ENCODE measurements around the gene ACLY.
"Not testable (repeated sequence)": the region's sequence is repeated elsewhere in the genome, so short reads cannot be mapped to it uniquely, and the experiment has no call there.

Gene ACLY

DNA sequence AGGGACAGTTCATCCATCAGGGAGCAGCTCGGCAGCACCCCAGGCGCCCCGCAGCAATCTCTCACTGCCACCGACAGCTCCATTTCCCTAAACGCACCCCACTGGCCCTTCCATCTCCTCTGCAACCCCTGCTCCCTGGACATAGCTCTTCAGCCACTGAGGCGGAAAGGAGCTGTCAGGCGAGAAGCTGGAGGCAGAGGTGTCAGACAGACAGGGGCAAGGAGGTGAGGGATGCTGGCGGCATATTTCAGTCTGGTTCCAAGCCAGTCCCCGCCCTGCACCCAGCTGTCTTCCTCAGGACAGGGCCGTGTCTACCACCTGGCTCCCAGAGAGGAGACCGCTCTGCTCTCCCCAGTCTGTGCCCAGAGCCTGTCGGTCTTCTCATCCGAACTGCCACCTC lies 9.7 kb downstream of the ACLY start:
- no peak for DNase-seq

DNA sequence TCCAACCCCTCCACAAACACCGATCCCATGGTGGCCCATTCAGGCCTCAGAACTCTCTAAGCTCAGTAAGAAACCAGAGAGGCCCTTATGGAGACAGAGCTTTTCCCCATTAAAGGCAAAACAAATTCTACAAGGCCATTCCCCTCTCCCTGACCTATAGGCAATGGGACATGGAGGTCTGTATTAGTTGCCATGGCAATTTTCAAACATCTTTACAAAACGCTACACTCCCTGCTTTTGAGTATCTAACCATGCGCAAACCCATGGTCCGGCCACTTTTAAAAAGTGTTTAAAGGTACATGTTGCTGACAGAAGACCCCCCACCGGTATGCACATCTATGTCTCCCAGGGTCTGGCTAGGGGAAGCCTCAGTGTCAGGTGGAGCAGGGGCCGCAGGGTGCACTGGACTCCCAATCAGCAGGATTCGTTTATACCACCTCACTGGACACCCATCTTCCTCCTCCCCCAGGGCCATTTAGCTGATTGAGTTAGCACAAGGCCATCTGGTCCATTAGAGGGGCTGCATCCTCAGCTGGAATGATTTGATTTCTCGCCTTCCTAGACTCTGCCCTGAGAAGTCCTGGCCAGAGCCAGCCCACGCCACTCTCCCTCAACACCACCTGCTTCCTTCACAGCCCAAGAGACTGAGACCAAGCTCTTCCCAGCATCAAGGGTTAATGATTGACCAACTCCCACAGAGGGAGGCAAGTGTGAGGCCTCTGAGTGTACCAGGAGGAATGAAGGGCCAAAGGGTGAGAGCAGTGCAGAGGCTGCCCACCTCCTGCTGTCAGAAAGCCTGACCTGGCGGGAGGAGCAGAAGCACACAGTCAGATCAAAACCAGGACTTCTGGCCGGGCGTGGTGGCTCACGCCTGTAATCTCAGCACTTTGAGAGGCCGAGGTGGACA lies 10.9 kb downstream of the ACLY start:
- DNase-seq, result no peak

- peak; percentile 13 for DNase-seq
Observed at GRCh38 chr17:41907185-41907556, 11.6 kb downstream of the ACLY start.

- DNase-seq, result no peak
Observed at GRCh38 chr17:41906465-41907184, 12.1 kb downstream of the ACLY start.

GRCh38 chr17:41905172-41905571 lies 13.6 kb downstream of the ACLY start:
- no peak for DNase-seq

- DNase-seq, result no peak
Observed at GRCh38 chr17:41904242-41904841, 14.4 kb downstream of the ACLY start.

GRCh38 chr17:41901646-41902045 lies 17.1 kb downstream of the ACLY start:
- no peak for DNase-seq

GRCh38 chr17:41896726-41897125 lies 22.0 kb downstream of the ACLY start:
- no peak for DNase-seq

DNA sequence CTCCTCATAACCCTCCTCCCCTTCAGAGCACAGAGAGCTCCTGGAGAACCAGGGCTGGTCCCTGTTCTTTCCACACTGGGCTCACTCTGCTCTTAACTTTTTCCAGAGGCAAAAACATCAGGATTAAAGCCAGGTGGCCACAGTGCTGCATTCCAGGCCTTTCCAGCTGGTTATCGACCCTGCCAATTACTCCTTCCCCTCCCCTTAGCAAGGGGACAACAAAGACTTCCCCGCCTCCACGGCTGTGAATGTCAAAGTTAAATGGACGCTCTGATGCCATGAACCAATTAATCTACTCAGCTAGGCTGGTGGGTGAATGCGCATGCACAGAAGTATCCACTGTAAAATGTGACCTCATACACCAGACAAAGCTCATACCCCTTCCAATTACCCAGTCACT lies 23.1 kb downstream of the ACLY start:
- DNase-seq, result no peak

GRCh38 chr17:41894791-41895331 lies 23.9 kb downstream of the ACLY start:
- no peak for DNase-seq

DNA sequence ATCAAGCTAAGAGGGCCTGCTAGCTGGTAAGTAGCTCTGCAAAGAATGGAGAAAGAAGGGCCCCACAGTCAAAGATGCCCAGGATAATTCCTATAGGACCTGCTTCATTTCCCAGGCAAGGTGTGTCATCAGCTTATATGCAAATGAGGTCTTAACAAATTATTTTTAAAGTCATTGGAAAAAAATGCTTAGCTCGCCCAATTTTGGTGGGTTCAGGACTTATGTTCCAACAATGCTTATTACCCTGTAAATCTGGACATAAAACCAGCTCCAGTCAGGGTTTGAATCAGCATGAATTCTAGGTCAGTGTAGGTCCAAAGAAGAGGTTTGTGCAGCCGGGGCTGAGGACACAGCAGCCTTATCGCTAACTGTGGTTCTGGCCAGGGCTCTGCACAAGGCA lies 25.4 kb downstream of the ACLY start:
- no peak for DNase-seq

- no peak for DNase-seq
Observed at GRCh38 chr17:41892021-41892376, 26.8 kb downstream of the ACLY start.

DNA sequence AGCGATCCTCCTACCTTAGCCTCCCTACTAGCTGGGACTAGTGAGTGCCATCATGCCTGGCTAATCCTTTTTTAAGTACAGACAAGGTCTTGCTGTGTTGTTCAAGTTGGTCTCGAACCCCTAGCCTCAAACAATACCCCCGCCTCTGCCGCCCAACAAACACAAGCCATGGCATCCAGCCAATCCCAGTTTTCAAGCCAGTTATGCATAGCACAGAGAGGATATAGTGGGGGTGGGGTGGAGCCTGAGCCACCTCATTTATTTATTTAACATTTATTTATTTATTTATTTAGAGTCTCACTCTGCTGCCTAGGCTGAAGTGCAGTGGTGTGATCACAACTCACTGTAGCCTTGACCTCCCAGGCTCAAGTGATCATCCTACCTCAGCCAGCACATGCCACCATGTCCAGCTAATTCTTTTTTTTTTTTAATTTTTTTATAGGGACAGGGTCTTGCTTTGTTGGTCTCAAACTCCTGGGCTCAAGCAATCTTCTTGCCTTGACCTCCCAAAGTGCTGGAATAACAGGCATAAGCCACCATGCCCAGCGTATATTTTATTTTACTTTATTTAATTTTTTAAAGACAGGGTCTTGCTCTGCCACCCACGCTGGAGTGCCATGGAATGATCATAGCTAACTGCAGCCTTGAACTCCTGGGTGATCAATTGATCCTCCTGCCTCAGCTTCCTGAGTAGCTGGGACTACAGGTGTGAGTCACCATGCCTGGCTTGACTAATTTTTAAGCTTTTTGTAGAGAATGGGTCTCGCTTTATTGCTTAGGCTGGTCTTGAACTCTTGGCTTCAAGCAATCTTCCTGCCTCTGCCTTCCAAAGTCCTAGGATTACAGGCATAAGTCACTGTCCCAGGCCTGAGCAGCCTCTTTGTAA lies 27.4 kb downstream of the ACLY start:
- no peak for DNase-seq

DNA sequence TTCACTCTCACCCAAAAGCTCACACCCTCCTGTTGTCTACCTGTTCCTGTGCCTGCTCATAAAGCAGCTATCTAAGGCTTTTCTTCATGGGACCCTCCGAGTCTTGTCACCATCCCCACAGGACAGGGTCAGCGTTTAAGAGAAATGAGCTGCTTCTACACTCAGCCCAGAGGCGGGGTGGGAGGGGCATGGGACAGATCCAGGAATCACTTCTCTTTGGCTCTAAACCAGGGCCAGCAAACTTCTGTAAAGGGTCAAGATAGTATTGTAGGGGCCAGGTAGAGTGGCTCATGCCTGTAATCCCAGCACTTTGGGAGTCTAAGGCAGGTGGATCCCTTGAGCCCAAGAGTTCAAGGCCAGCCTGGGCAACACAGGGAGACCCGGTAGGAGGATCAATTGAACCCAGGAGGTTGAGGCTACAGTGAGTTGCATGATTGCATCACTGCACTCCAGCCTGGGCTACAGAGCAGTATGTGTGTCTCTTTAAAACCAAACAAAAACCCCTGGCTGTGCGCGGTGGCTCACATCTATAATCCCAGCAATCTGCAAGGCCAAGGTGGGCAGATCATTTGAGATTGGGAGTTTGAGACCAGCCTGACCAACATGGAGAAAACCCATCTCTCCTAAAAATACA lies 30.3 kb downstream of the ACLY start:
- DNase-seq, result no peak

DNA sequence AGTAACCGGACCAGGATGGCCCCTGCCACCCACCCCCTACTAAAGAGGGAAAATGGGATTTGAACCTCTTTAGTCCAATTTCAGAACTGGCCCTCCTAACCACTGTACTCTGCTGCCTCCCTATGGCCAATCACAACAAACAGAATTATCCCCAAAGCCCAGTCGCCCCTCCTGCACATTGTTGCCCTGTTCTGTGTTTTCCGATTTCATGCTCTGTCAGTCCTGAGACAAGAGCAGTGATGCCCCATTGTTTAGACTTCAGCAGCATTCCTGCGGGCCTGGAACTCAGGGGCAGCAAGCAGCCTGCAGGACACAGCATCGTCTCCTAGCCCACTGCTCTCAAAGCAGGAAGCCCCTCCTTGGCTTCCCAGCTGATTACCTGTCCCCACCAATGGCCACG lies 33.0 kb downstream of the ACLY start:
- DNase-seq, result no peak

DNA sequence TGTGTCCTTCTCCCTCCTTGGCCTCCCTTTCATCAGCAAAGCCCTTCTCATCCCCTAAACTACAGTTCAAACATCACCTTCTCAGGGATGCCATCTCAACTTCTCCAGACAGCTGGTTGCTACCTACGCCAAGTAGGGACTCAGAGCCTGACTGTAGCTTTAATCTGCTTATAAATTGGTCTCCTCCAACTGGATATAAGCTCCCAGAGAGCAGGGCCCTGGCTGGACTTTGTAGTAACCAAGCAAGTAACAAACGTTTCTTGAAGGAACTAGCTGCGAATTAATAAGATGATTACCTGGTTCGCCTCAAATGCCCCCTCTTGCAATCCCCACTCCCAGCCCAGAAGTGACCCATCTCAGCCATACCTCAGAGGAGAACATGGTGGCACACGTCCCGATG lies 36.0 kb downstream of the ACLY start:
- DNase-seq, result no peak

GRCh38 chr17:41880130-41880529 lies 38.6 kb downstream of the ACLY start:
- no peak for DNase-seq

DNA sequence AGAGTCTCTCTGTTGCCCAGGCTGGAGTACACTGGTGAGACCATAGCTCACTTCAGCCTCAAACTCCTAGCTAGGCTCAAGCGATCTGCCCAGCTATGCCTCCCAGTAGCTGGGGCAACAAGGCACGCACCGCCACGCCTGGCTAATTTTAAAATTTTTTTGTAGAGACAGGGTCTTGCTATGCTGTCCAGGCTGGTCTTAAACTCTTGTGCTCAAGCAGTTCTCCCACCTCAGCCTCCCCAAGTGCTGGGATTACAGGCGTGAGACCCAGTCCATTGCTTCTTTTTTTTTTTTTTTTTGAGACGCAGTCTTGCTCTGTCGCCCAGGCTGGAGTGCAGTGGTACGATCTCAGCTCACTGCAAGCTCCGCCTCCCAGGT lies 44.5 kb downstream of the ACLY start:
- not testable (repeated sequence) for DNase-seq

GRCh38 chr17:41873559-41874292 lies 45.0 kb downstream of the ACLY start:
- DNase-seq, result no peak

DNA sequence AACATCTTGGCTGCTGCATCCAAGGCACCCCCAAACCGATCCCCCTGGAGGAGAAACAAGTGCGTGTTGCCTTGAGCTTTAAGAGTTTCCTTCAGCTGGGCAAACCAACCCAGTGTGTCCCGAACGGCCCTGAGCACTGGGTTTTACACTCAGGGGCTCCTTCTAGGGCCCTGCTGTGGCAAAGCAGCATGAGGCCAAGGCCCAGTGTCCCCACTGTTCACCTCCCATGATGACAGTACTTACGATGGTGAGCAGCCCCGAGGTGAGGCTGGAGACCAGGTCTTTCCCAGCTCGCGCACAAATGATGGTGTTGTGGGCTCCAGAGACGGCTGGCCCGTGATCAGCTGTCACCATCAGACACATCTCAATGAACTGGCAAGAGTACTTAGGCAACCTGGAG lies 47.0 kb downstream of the ACLY start:
- DNase-seq, result no peak

GRCh38 chr17:41870627-41871026 lies 48.1 kb downstream of the ACLY start:
- DNase-seq, result no peak

GRCh38 chr17:41870097-41870496 lies 48.7 kb downstream of the ACLY start:
- no peak for DNase-seq
